Brain microvascular endothelial cell (primary cell): ENCODE measurements around the gene PPP2R5D.
"Not testable (repeated sequence)": the region's sequence is repeated elsewhere in the genome, so short reads cannot be mapped to it uniquely, and the experiment has no call there.

Experiments used
- DNase-seq: peaks from one replicate; pipeline ENCODE4 v3.0.0-alpha.2; 2020
- H3K27ac ChIP-seq: fragments of 250-450 bp; sonication (Bioruptor Pico); 2 replicates; pipeline ENCODE4 v1.5.1; 2020; ENCODE audit warnings: mild to moderate bottlenecking, moderate library complexity
- H3K27me3 ChIP-seq: fragments of 250-450 bp; sonication (Bioruptor Pico); replicated peaks from 2 replicates; pipeline ENCODE4 v1.5.1; 2020; ENCODE audit warnings: mild to moderate bottlenecking
- H3K36me3 ChIP-seq: fragments of 250-450 bp; sonication (Bioruptor Pico); replicated peaks from 2 replicates; pipeline ENCODE4 v1.5.1; 2020; ENCODE audit warnings: mild to moderate bottlenecking
- H3K4me3 ChIP-seq: 2 replicates; pipeline ENCODE4 v1.5.1; 2011; ENCODE audit warnings: low read depth, mild to moderate bottlenecking, control low read depth, low read length, moderate library complexity
- in situ Hi-C: cut with HindIII; loops from 2 replicates; pipeline ENCODE4 v1.10.0; 2017; ENCODE audit warnings: low sequenced_read_pairs, low pct_ligation_motif_present
- TF ChIP-seq, protein P1 (sequence below): IDR thresholded peaks from 2 replicates; pipeline ENCODE4 v1.5.1; 2011; ENCODE audit warnings: low read depth, mild to moderate bottlenecking, moderate library complexity, low read length, control low read depth, inconsistent platforms; ENCODE audit errors: missing control alignments

PPP2R5D gene

DNA sequence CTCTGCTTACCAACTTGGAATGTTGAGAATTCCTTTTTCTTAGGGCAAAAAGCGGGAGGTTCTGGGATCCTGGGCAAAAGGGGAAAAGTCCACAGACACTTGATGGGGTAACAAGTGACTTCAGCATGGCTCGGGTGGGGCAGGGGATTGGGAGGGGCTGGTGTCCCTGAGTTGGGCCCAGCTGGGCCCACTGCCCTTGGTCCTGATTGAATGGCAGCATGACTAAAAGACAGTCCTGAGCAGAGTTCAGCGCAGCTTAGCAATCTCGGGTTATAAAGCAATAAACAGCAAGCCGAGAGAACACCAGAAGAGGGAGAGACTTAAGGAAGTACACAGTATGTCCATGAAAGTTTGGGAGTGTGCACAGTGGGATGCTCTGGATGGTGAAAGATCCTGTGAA is 5.6 kb downstream of the PPP2R5D start:
- peaks cover 16% of the 10 kb centered on the region for H3K36me3 ChIP-seq
- DNase-seq, result no peak
- in situ Hi-C loops, result no loop called here
- no peak overlapping the region for H3K4me3 ChIP-seq
- TF ChIP-seq, protein P1, sequence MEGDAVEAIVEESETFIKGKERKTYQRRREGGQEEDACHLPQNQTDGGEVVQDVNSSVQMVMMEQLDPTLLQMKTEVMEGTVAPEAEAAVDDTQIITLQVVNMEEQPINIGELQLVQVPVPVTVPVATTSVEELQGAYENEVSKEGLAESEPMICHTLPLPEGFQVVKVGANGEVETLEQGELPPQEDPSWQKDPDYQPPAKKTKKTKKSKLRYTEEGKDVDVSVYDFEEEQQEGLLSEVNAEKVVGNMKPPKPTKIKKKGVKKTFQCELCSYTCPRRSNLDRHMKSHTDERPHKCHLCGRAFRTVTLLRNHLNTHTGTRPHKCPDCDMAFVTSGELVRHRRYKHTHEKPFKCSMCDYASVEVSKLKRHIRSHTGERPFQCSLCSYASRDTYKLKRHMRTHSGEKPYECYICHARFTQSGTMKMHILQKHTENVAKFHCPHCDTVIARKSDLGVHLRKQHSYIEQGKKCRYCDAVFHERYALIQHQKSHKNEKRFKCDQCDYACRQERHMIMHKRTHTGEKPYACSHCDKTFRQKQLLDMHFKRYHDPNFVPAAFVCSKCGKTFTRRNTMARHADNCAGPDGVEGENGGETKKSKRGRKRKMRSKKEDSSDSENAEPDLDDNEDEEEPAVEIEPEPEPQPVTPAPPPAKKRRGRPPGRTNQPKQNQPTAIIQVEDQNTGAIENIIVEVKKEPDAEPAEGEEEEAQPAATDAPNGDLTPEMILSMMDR, result no peak
- no peaks in the 10 kb centered on the region for H3K27me3 ChIP-seq
- no peak overlapping the region for H3K27ac ChIP-seq

DNA sequence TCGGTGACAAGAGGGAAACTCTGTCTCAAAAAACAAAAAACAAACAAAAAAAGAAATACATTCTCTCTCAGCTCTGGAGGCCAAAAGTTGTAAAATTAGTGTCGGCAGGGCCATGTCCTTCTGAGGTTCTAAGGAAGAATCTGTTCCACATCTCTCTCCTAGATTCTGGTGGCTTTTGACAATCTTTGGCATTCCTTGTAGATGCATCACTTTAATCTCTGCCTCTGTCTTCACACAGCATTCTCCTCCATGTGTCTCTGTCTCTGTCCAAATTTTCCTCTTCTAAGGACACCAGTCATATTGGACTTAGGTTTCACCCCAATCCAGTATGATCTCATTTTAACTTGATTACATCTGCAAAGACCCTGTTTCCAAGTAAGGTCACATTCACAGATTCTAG is 9.1 kb downstream of the PPP2R5D start:
- Histone ChIP-seq H3K27ac (no peak overlapping the region), H3K27me3 (no peaks in the 10 kb centered on the region), H3K4me3 (no peak overlapping the region), H3K36me3 (peaks cover 16% of the 10 kb centered on the region)
- DNase-seq, result no peak
- in situ Hi-C loops, result no loop called here
- TF ChIP-seq, protein P1, result no peak

DNA sequence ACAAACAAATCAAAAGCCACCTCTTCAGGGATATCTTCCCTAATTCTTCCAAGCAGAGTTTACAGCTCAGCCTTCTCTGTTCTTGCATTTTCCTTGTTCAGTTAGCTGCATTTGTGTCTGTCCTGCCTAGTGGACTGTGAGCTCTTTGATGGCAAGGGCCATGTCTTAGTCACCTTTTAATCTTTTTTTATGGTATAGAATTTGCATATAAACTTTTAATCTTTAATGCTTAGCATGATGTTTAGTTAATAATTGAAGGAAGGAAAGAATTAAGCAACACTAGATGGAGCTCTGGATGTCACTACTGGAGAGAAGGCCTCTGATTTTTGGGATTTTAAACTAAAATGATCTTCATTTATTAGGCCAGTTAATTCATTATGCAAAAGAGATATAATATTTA is 12.1 kb downstream of the PPP2R5D start:
- in situ Hi-C loops, result no loop called here
- Histone ChIP-seq H3K36me3 (peaks cover under 1% of the 10 kb centered on the region), H3K27ac (no peak overlapping the region), H3K27me3 (no peaks in the 10 kb centered on the region), H3K4me3 (no peak overlapping the region)
- TF ChIP-seq, protein P1, result no peak
- DNase-seq, result no peak

DNA sequence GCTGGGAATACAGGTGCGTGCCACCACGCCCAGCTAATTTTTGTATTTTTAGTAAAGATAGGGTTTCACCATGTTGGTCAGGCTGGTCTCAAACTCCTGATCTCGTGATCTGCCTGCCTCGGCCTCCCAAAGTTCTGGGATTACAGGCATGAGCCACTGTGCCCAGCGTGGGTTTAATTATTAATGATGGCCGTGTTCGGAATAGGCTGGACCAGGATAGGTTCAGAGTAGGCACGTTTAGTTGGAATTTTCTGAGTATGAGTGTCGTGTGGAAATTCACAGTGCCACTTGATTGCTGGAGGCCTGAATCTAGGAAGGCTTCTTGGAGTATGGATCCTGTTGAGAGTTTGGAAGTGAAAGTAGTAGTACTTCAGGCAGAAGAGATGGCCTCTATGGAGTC is 13.8 kb downstream of the PPP2R5D start:
- DNase-seq, H3K27ac ChIP-seq, in situ Hi-C loops: not testable (repeated sequence)

DNA sequence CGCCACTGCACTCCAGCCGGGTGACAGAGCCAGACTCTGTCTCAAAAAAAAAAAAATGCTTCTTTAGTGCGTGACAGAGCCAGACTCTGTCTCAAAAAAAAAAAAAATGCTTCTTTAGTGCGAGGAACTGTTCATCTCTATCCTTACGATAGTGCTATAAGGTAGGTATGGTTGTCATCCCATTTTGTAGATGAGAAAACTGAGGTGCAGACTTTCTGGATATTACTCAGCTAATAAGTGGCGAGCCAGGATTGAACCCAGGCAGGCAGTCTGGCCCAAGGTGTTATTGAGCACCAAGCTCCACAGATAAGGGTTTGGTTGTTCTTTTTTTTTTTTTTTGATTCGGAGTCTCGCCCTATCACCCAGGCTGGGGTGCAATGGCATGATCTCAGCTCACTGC is 17.5 kb downstream of the PPP2R5D start:
- H3K4me3 ChIP-seq, result no peak overlapping the region
- no peaks in the 10 kb centered on the region for H3K27me3 ChIP-seq
- TF ChIP-seq, protein P1, result no peak
- no peak for DNase-seq
- H3K36me3 ChIP-seq, result peaks cover under 1% of the 10 kb centered on the region
- in situ Hi-C loops, result no loop called here
- H3K27ac ChIP-seq, result no peak overlapping the region

More for the DNA sequence above, 13.8 kb downstream of the PPP2R5D start:
- not testable (repeated sequence) for H3K36me3 ChIP-seq, H3K27me3 ChIP-seq, H3K4me3 ChIP-seq

DNA sequence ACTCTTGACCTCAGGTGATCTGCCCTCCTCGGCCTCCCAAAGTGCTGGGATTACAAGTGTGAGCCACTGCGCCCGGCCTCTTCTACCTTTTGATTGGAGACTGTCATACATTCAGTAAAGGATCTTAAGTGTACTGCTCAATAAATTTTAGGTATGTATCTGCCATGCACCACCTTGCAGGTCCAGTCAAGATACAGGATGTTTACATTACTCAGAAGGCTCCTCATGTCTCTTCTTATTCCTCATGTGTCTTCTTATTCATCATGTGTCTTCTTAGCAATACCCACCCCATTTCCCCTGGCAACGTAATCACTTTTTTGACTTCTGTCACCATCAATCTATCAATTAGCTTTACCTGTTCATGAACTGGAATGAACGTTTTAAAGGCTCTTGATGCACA is 21.5 kb downstream of the PPP2R5D start:
- H3K27ac ChIP-seq, result no peak overlapping the region
- no peaks in the 10 kb centered on the region for H3K27me3 ChIP-seq
- in situ Hi-C loops, result no loop called here
- H3K36me3 ChIP-seq, result peaks cover 38% of the 10 kb centered on the region
- TF ChIP-seq, protein P1, result no peak
- no peak overlapping the region for H3K4me3 ChIP-seq
- no peak for DNase-seq
